CD8-positive, alpha-beta memory T cell (primary cell): ENCODE measurements around the gene BAHD1. TPM values are rescaled to one million over a fixed set of nuclear protein-coding genes. Genes with fewer than 3 reads are reported as not detected.

Experiments
- CTCF ChIA-PET: fragments of 350-600 bp; sonication (Branson Sonifier 250); formaldehyde crosslinking; loops from one replicate; lab custom pipeline; 2021; ENCODE audit warnings: antibody characterized with exemption; lab: Charles Lee
- POLR2A ChIA-PET: fragments of 350-600 bp; sonication (Branson Sonifier 250); formaldehyde crosslinking; loops from one replicate; lab custom pipeline; 2021; ENCODE audit warnings: antibody characterized with exemption; lab: Charles Lee
- DNase-seq, 5 donors: peaks; one replicate each; pipeline versions ENCODE4 v3.0.0 to v3.0.0-alpha.2; 2020 to 2022; ENCODE audit warnings: mixed read lengths in 1 of 5
- H3K27ac ChIP-seq: one replicate; pipeline ENCODE4 v1.7.0; 2013; ENCODE audit warnings: low read depth, mild to moderate bottlenecking, low read length, moderate library complexity
- H3K27me3 ChIP-seq: 2 replicates; pipeline ENCODE4 v1.7.0; 2013; ENCODE audit warnings: low read length, mild to moderate bottlenecking; ENCODE audit not compliant: insufficient read depth, poor library complexity, severe bottlenecking
- H3K36me3 ChIP-seq: 2 replicates; pipeline ENCODE4 v1.7.0; 2013; ENCODE audit warnings: mild to moderate bottlenecking, low read length, moderate library complexity; ENCODE audit not compliant: insufficient read depth
- H3K4me1 ChIP-seq: 2 replicates; pipeline ENCODE4 v1.7.0; 2013; ENCODE audit warnings: mild to moderate bottlenecking, low read length, moderate library complexity; ENCODE audit not compliant: insufficient read depth
- H3K4me3 ChIP-seq: 2 replicates; pipeline ENCODE4 v1.7.0; 2013; ENCODE audit warnings: mild to moderate bottlenecking, low read length
- H3K9me3 ChIP-seq: 2 replicates; pipeline ENCODE4 v1.7.0; 2013; ENCODE audit warnings: mild to moderate bottlenecking, low read length
- H3K27ac Mint-ChIP-seq, 8 donors: one replicate each; pipeline ENCODE4 v1.8.0; 2020 to 2021; ENCODE audit warnings: mixed read lengths in 8 of 8, mild to moderate bottlenecking in 6 of 8, inconsistent platforms in 3 of 8, moderate library complexity in 3 of 8
- H3K27me3 Mint-ChIP-seq, 2 donors: one replicate each; pipeline ENCODE4 v1.8.0; 2020 to 2021; ENCODE audit warnings: mixed read lengths in 2 of 2, mild to moderate bottlenecking in 1 of 2, moderate library complexity in 1 of 2
- H3K36me3 Mint-ChIP-seq, 3 donors: one replicate each; pipeline ENCODE4 v1.8.0; 2020 to 2021; ENCODE audit warnings: mixed read lengths in 3 of 3, inconsistent platforms in 1 of 3, mild to moderate bottlenecking in 1 of 3
- H3K4me1 Mint-ChIP-seq, 3 donors: one replicate each; pipeline ENCODE4 v1.8.0; 2020 to 2021; ENCODE audit warnings: mixed read lengths in 3 of 3, inconsistent platforms in 1 of 3, mild to moderate bottlenecking in 1 of 3
- H3K4me3 Mint-ChIP-seq, 7 donors: one replicate each; pipeline ENCODE4 v1.8.0; 2020 to 2021; ENCODE audit warnings: mixed read lengths in 7 of 7, mild to moderate bottlenecking in 6 of 7, moderate library complexity in 4 of 7, inconsistent platforms in 2 of 7
- H3K9me3 Mint-ChIP-seq, 5 donors: one replicate each; pipeline ENCODE4 v1.8.0; 2020 to 2022; ENCODE audit warnings: mixed read lengths in 5 of 5, mild to moderate bottlenecking in 3 of 5, moderate library complexity in 2 of 5, inconsistent platforms in 1 of 5
- polyA plus RNA-seq: library from polyadenylated mRNA; unstranded; fragments of 300-500 nt; fragmentation: Illumina TruSeq; gene quantifications from one replicate; pipeline ENCODE4 v1.2.3, GENCODE V29; 2021
- total RNA-seq, 2 experiments: library from RNA; stranded (reverse); gene quantifications; one replicate each; pipeline ENCODE4 v1.2.3, GENCODE V29; 2021

Gene BAHD1
- total and polyA plus RNA-seq, 3 experiments from 2014 or later = 4.1 to 24.9 (median 23.6) TPM

DNA sequence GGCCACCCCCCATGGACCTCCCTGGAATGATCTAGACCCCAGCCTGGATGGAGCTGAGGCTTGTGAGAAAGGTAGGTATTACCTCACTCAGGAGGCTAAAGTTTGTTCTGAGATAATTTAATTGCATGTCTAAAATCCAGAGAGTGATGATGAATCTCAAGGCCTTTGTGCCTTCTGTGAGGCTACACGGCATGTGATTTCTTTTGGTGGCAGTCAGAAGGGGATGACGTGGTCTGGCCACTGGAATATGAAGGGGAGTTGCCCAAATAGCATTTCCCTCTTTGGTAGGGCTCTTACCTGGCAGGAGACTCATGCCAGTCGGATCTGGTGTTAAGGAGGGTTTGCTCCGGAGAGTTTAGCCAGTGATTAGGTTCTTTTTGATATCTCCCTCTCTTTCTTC is 2.5 kb downstream of the BAHD1 start:
- Histone ChIP-seq H3K4me1 (peaks cover 54% of the 10 kb centered on the region), H3K27me3 (no peaks in the 10 kb centered on the region), H3K4me3 (peak overlapping the region; percentile 35), H3K9me3 (no peaks in the 10 kb centered on the region), H3K36me3 (no peaks in the 10 kb centered on the region), H3K27ac (no peak overlapping the region)
- Mint-ChIP-seq H3K36me3 (peaks cover 0 to 13% (median 0%) of the 10 kb centered on the region in 3 donors), H3K4me1 (peaks cover 53 to 68% (median 54%) of the 10 kb centered on the region in 3 donors), H3K4me3 (peak overlapping the region; percentile 89 to 96 (median 93)), H3K27ac (peak overlapping the region in 7 of 8 donors; percentile 7 to 90 (median 79)), H3K9me3 (peaks cover 0 to 3% (median 0%) of the 10 kb centered on the region in 5 donors), H3K27me3 (peaks cover 6% of the 10 kb centered on the region in 2 donors)
- ChIA-PET POLR2A (interaction anchor here (1.1 to 5.2 kb wide), 2 partner anchors 9 to 27 kb away, joined by 5 to 41 read pairs; partner anchors contain the start of gene CHST14), CTCF (interaction anchor here (1.2 to 1.7 kb wide), 4 partner anchors 8 to 136 kb away, joined by 3 to 8 read pairs (median 4); partner anchors contain the start of gene PLCB2)
- no peak for DNase-seq

DNA sequence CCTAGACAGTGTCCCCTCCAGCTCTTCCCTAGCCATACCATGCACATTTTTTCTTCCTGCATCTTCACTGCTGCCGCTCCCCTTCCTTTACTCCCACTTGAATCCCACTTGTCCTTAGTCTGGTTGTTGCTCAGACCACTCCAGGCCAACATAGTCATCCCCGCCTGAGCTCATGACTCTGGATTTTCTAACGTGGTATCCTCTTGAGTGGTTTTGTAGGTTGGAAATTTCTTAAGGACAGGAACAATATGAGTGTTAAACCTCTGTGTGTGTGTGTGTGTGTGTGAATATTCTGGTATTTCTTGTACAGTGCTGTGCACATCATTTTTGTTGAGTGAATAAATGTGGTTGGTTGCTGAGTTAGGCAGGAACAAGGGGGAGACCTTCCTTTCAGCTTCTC is 3.1 kb downstream of the BAHD1 start:
- no peaks in the 10 kb centered on the region for H3K9me3 ChIP-seq
- Mint-ChIP-seq H3K27me3 (peaks cover 0 to 6% of the 10 kb centered on the region in 2 donors), H3K36me3 (peaks cover 0 to 14% (median 0%) of the 10 kb centered on the region in 3 donors), H3K9me3 (peaks cover 0 to 3% (median 0%) of the 10 kb centered on the region in 5 donors), H3K27ac (peak overlapping the region in 7 of 8 donors; percentile 7 to 90 (median 58)), H3K4me3 (peak overlapping the region; percentile 89 to 96 (median 93)), H3K4me1 (peaks cover 52 to 65% (median 55%) of the 10 kb centered on the region in 3 donors)
- peaks cover 58% of the 10 kb centered on the region for H3K4me1 ChIP-seq
- no peak overlapping the region for H3K4me3 ChIP-seq
- H3K36me3 ChIP-seq = no peaks in the 10 kb centered on the region
- no peak for DNase-seq
- ChIA-PET CTCF (interaction anchor here (0.6 to 1.7 kb wide), 2 partner anchors 8 to 22 kb away, joined by 3 to 6 read pairs; no protein-coding TSS in a partner anchor), POLR2A (interaction anchor here (1.1 to 5.2 kb wide), 2 partner anchors 9 to 27 kb away, joined by 5 to 41 read pairs; partner anchors contain the start of gene CHST14)
- H3K27ac ChIP-seq = no peak overlapping the region
- H3K27me3 ChIP-seq = no peaks in the 10 kb centered on the region

DNA sequence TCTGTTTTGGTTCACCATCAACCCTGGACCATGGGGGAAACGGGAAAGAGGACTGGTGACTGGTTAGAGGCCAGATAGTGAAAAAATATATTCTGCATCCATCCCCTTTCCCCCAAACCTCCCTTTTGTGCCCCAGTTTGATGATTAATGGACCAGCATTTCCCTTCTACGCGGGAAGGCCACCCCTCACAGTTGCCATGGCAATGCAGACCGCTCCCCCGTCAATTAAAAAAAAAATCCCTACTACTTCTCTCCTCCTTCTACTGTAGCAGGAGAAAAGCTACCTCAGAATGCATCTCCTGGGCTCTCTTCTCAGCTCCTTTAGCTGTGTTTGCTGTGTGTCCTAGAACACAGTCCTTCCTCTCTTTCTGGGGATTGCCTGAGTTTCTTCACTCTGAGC is 4.0 kb downstream of the BAHD1 start:
- Mint-ChIP-seq H3K27ac (peak overlapping the region in 4 of 8 donors; percentile 10 to 82 (median 34)), H3K4me1 (peaks cover 56 to 68% (median 60%) of the 10 kb centered on the region in 3 donors), H3K36me3 (peaks cover 0 to 17% (median 0%) of the 10 kb centered on the region in 3 donors), H3K27me3 (peaks cover 0 to 3% of the 10 kb centered on the region in 2 donors), H3K9me3 (peaks cover 0 to 3% (median 0%) of the 10 kb centered on the region in 5 donors), H3K4me3 (peak overlapping the region in 4 of 7 donors; percentile 4 to 55 (median 28))
- Histone ChIP-seq H3K27ac (no peak overlapping the region), H3K36me3 (no peaks in the 10 kb centered on the region), H3K27me3 (no peaks in the 10 kb centered on the region), H3K4me1 (peaks cover 63% of the 10 kb centered on the region), H3K4me3 (no peak overlapping the region), H3K9me3 (no peaks in the 10 kb centered on the region)
- ChIA-PET CTCF (no interaction called here), POLR2A (interaction anchor here (0.6 kb wide), 1 partner anchor 449 kb away, joined by 3 read pairs; no protein-coding TSS in a partner anchor)
- DNase-seq = no peak

- Mint-ChIP-seq H3K27me3 (no peaks in the 10 kb centered on the region), H3K4me1 (peaks cover 59 to 70% (median 61%) of the 10 kb centered on the region in 3 donors), H3K4me3 (peak overlapping the region in 2 of 7 donors; percentile 23 to 32), H3K9me3 (no peaks in the 10 kb centered on the region), H3K27ac (peak overlapping the region in 3 of 8 donors; percentile 10 to 47 (median 14)), H3K36me3 (peaks cover 0 to 15% (median 0%) of the 10 kb centered on the region in 3 donors)
- no peak overlapping the region for H3K27ac ChIP-seq
- H3K4me1 ChIP-seq = peaks cover 62% of the 10 kb centered on the region
- no peaks in the 10 kb centered on the region for H3K9me3 ChIP-seq
- ChIA-PET POLR2A (interaction anchor here (0.5 kb wide), 1 partner anchor 35 kb away, joined by 3 read pairs; no protein-coding TSS in a partner anchor), CTCF (no interaction called here)
- no peak for DNase-seq
- H3K36me3 ChIP-seq = no peaks in the 10 kb centered on the region
- no peaks in the 10 kb centered on the region for H3K27me3 ChIP-seq
- no peak overlapping the region for H3K4me3 ChIP-seq
Measured at GRCh38 chr15:40445421-40445922, 4.7 kb downstream of the BAHD1 start.

DNA sequence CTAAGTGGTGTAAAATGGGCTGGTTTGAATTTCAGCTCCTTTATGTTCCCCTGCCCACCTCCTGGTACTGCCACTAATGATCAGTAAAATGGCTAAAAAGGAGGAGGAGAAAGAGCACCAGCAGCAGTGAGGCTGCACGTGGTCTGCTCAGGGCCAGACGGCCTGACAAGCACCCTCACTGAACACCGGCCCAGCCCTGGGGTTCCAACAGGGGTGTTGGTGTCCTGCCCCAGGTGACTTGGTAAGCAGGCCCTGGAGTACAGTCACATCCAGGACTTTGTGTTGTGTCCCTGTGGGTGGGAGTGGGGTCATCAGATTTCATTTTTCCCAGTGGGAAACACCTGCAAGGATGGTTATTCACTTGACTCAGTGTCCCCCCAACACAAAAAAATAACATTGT is 5.4 kb downstream of the BAHD1 start:
- POLR2A ChIA-PET = interaction anchor here (0.5 kb wide), 1 partner anchor 34 kb away, joined by 3 read pairs; no protein-coding TSS in a partner anchor
- DNase-seq = no peak
- Mint-ChIP-seq H3K4me3 (no peak overlapping the region), H3K36me3 (peaks cover 0 to 15% (median 0%) of the 10 kb centered on the region in 3 donors), H3K27ac (peak overlapping the region in 1 of 8 donors; percentile 10), H3K9me3 (no peaks in the 10 kb centered on the region), H3K4me1 (peaks cover 63 to 77% (median 67%) of the 10 kb centered on the region in 3 donors), H3K27me3 (no peaks in the 10 kb centered on the region)
- CTCF ChIA-PET = no interaction called here
- Histone ChIP-seq H3K4me3 (no peak overlapping the region), H3K4me1 (peaks cover 68% of the 10 kb centered on the region), H3K9me3 (no peaks in the 10 kb centered on the region), H3K36me3 (no peaks in the 10 kb centered on the region), H3K27me3 (no peaks in the 10 kb centered on the region), H3K27ac (no peak overlapping the region)

DNA sequence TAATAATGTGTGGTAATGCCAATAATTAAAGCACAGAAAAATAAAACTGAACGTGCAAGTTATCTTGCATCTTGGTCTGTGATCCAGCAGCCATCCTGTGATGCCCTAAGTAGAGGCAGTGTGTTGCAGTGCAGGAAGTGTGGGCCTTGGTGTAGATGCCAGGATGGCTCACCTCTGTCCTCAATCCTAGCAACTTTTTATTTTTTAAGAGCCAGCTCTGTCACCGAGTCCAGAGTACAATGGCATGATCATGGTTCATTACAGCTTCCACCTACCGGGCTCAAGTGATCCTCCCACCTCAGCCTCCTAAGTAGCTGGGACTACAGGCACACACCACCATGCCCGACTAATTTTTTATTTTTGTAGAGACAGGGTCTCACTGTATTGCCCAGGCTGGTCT is 7.6 kb downstream of the BAHD1 start:
- no peaks in the 10 kb centered on the region for H3K9me3 ChIP-seq
- CTCF ChIA-PET = no interaction called here
- H3K4me1 ChIP-seq = peaks cover 79% of the 10 kb centered on the region

GRCh38 chr15:40449275-40449674 is 8.5 kb downstream of the BAHD1 start:
- peaks cover 79% of the 10 kb centered on the region for H3K4me1 ChIP-seq
- peaks cover 74 to 87% (median 77%) of the 10 kb centered on the region in 3 donors for H3K4me1 Mint-ChIP-seq
- no peaks in the 10 kb centered on the region for H3K27me3 ChIP-seq
- peaks cover 0 to 10% (median 0%) of the 10 kb centered on the region in 3 donors for H3K36me3 Mint-ChIP-seq
- no peak overlapping the region for H3K27ac ChIP-seq
- CTCF ChIA-PET = interaction anchor here (3.3 kb wide), 1 partner anchor 9 kb away, joined by 16 read pairs; the partner anchor contains the start of gene BAHD1
- H3K4me3 Mint-ChIP-seq = peak overlapping the region in 1 of 7 donors; percentile 29
- POLR2A ChIA-PET = interaction anchor here (0.6 kb wide), 1 partner anchor 12 kb away, joined by 4 read pairs; no protein-coding TSS in a partner anchor
- no peaks in the 10 kb centered on the region for H3K9me3 Mint-ChIP-seq
- H3K9me3 ChIP-seq = no peaks in the 10 kb centered on the region
- no peaks in the 10 kb centered on the region for H3K27me3 Mint-ChIP-seq
- no peak overlapping the region for H3K4me3 ChIP-seq
- H3K36me3 ChIP-seq = no peaks in the 10 kb centered on the region
- no peak for DNase-seq
- peak overlapping the region in 4 of 8 donors; percentile 49 to 74 (median 58) for H3K27ac Mint-ChIP-seq

More for the DNA sequence above, 7.6 kb downstream of the BAHD1 start:
- Mint-ChIP-seq H3K9me3 (no peaks in the 10 kb centered on the region), H3K4me1 (peaks cover 74 to 87% (median 77%) of the 10 kb centered on the region in 3 donors), H3K27ac (peak overlapping the region in 2 of 8 donors; percentile 34 to 36), H3K36me3 (peaks cover 0 to 10% (median 0%) of the 10 kb centered on the region in 3 donors), H3K4me3 (no peak overlapping the region), H3K27me3 (no peaks in the 10 kb centered on the region)
- H3K4me3 ChIP-seq = no peak overlapping the region
- POLR2A ChIA-PET = interaction anchor here (0.7 kb wide), 1 partner anchor 90 kb away, joined by 3 read pairs; no protein-coding TSS in a partner anchor
- no peaks in the 10 kb centered on the region for H3K36me3 ChIP-seq
- no peak overlapping the region for H3K27ac ChIP-seq
- DNase-seq = no peak
- no peaks in the 10 kb centered on the region for H3K27me3 ChIP-seq
